ENCODE data around the gene FBXL20. TPM values are rescaled to one million over a fixed set of nuclear protein-coding genes. Genes with fewer than 3 reads are reported as not detected.

Gene FBXL20
- total and polyA plus RNA-seq, 2 donors (not counting 3 experiments of a cell fraction or from before 2014, with no cell fraction given), result 4.6 to 18.0 TPM

DNA sequence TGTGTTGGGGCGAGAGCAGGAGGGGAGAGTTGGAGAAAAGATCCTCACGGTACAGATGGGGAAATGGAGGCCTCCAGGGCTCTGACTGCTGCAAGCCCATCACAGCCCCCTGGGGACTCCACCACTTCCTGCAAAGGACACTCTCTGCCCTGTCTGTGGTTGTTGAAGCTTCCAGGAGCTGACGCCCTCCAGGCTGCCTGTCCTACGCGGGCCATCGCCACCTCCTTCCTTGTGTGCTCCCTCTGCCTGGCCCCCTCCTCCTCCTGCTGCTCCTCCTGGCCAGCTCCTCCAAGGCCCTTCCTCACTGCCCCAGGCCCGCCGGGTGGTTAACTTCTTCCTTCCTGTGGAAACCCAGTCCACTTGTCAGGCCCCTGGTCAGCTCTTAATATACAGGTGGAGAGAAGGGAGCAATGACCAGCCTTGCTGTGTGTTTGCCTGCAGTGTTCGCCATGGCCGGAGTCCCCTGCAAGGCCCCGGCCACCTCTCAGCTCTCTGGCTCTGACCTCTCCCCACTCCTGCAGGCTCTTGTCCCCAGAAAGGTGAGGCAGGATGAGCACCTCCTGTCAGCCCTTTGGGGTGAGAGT lies 157.3 kb downstream of the FBXL20 start:
- Histone ChIP-seq H3K27me3 (ENCODE audit: control insufficient read depth in 2 of 2, insufficient read depth in 2 of 2, low read length in 2 of 2) (peaks cover 0 to 3% of the 10 kb centered on the region in 2 experiments), H3K36me3 (ENCODE audit: control insufficient read depth in 2 of 2, extremely low read depth in 1 of 2, insufficient read depth in 2 of 2, low read length in 2 of 2) (no peaks in the 10 kb centered on the region), H3K9me1 (replicated peaks; ENCODE audit: control insufficient read depth, extremely low read depth, insufficient read depth, low read length) (no peaks in the 10 kb centered on the region), H3K79me2 (ENCODE audit: control insufficient read depth, insufficient read depth, low read length) (no peaks in the 10 kb centered on the region), H4K20me1 (replicated peaks; ENCODE audit: control insufficient read depth, extremely low read depth, insufficient read depth, low read length) (no peaks in the 10 kb centered on the region), H3K4me3 (replicated peaks in 1 of 3; ENCODE audit: insufficient read depth in 1 of 3, low read depth in 1 of 3, low read length in 3 of 3) (no peak overlapping the region), H3K4me2 (ENCODE audit: insufficient read depth, low read length) (no peak overlapping the region), H3K4me1 (ENCODE audit: control insufficient read depth, extremely low read depth, insufficient read depth, low read length) (no peaks in the 10 kb centered on the region), H3K9me3 (replicated peaks; ENCODE audit: control insufficient read depth, insufficient read depth, low read length) (no peaks in the 10 kb centered on the region), H3K9ac (replicated peaks; ENCODE audit: extremely low read depth, insufficient read depth, low read length) (no peak overlapping the region), H2AFZ (ENCODE audit: low read depth, low read length) (no peak overlapping the region), H3K27ac (ENCODE audit: insufficient read depth, low read depth, low read length) (no peak overlapping the region)
- dilution Hi-C loops (cut with MboI; ENCODE audit: extremely low pct_ligation_motif_present, low sequenced_read_pairs) (no loop called here), intact Hi-C loops (cut with micrococcal nuclease) (loop anchor here (1.0 kb wide), 2 partner anchors 37 to 261 kb away; no protein-coding TSS in a partner anchor)
- no TSS peak for BruUV-seq (replicated peaks)
- TF ChIP-seq, protein P1, sequence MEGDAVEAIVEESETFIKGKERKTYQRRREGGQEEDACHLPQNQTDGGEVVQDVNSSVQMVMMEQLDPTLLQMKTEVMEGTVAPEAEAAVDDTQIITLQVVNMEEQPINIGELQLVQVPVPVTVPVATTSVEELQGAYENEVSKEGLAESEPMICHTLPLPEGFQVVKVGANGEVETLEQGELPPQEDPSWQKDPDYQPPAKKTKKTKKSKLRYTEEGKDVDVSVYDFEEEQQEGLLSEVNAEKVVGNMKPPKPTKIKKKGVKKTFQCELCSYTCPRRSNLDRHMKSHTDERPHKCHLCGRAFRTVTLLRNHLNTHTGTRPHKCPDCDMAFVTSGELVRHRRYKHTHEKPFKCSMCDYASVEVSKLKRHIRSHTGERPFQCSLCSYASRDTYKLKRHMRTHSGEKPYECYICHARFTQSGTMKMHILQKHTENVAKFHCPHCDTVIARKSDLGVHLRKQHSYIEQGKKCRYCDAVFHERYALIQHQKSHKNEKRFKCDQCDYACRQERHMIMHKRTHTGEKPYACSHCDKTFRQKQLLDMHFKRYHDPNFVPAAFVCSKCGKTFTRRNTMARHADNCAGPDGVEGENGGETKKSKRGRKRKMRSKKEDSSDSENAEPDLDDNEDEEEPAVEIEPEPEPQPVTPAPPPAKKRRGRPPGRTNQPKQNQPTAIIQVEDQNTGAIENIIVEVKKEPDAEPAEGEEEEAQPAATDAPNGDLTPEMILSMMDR (IDR thresholded peaks at IDR 0.05; ENCODE audit: extremely low read depth in 1 of 2, insufficient read depth in 1 of 2, low read depth in 1 of 2, low read length in 2 of 2), result no peak
- no peak for TF ChIP-seq EZH2 (IDR thresholded peaks at IDR 0.05; ENCODE audit: borderline replicate concordance, low read depth, low read length, severe bottlenecking)
- no peak for TF ChIP-seq FOS (IDR thresholded peaks at IDR 0.05; ENCODE audit: borderline replicate concordance, insufficient read depth, low read length)
- TF ChIP-seq, protein P2, sequence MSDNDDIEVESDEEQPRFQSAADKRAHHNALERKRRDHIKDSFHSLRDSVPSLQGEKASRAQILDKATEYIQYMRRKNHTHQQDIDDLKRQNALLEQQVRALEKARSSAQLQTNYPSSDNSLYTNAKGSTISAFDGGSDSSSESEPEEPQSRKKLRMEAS (IDR thresholded peaks at IDR 0.05; ENCODE audit: insufficient read depth, insufficient read length), result no peak
- TF ChIP-seq POLR2AphosphoS5 (IDR thresholded peaks at IDR 0.05; ENCODE audit: insufficient read depth, low read depth, low read length), result no peak
- TF ChIP-seq POLR2A (IDR thresholded peaks at IDR 0.05; ENCODE audit: low read depth, low read length), result no peak
- no peak for TF ChIP-seq MYC (IDR thresholded peaks at IDR 0.05; ENCODE audit: low read depth, low read length)
- no peak for TF ChIP-seq GATA2 (IDR thresholded peaks at IDR 0.05; ENCODE audit: insufficient read depth, insufficient read length, low read depth, low read length)
- TF ChIP-seq JUN (IDR thresholded peaks at IDR 0.05; ENCODE audit: borderline replicate concordance, insufficient read depth, insufficient read length, low read depth), result no peak
- CTCF ChIA-PET, result interaction anchor here (0.6 to 12.5 kb wide), 51 partner anchors 8 to 686 kb away, joined by 3 to 420 read pairs (median 5); partner anchors contain the start of genes FBXL20, FBXO47, RPL19 and STAC2
- DNase-seq (ENCODE audit: low read depth, low spot score), result no peak
- FAIRE-seq, result no peak
- POLR2A ChIA-PET, result interaction anchor here (0.5 to 1.0 kb wide), 4 partner anchors 21 to 65 kb away, joined by 3 to 8 read pairs (median 4); partner anchors contain the start of gene RPL19

All from endothelial cell of umbilical vein (primary cell).